Ishikawa (cell line): ENCODE measurements around the gene RRAS2.

Experiments used
- EP300 ChIP-seq: IDR thresholded peaks from 2 replicates; pipeline ENCODE4 v1.6.1; 2012; ENCODE audit warnings: borderline replicate concordance
- FOXM1 ChIP-seq: IDR thresholded peaks from 2 replicates; pipeline ENCODE4 v1.6.1; 2012; ENCODE audit warnings: low read depth, borderline replicate concordance
- NFIC ChIP-seq: IDR thresholded peaks from 2 replicates; pipeline ENCODE4 v1.6.1; 2012
- TAF1 ChIP-seq: IDR thresholded peaks from 2 replicates; pipeline ENCODE4 v1.6.1; 2012; ENCODE audit warnings: low read depth, mild to moderate bottlenecking
- TF ChIP-seq, protein P1 (sequence below): IDR thresholded peaks from 2 replicates; pipeline ENCODE4 v1.6.1; 2012; ENCODE audit warnings: low read depth, mild to moderate bottlenecking
- TF ChIP-seq, protein P2 (sequence below): IDR thresholded peaks from 2 replicates; pipeline ENCODE4 v1.6.1; 2012

DNA sequence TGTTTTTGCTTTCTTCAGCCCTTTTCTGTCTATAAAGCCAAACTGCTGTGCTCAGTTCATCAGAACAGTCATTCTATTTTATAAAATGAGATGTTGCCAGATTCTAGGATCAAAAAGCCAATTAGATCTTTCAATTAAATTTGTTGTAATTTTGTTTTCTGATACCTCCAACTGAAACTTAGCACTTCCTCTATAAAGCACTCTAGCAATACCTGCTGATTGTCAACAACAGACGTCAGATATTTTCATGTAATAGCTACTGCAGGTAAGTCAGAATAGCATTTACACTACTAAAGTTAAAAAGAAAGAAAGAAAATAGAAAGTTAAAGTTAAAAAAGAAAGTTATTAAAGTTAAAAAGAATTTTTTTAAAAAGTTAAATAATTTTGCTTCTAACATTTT is 19.6 kb downstream of the RRAS2 start:
- TF ChIP-seq FOXM1 (no peak), TAF1 (no peak), EP300 (no peak), NFIC (no peak)
- TF ChIP-seq, protein P1, sequence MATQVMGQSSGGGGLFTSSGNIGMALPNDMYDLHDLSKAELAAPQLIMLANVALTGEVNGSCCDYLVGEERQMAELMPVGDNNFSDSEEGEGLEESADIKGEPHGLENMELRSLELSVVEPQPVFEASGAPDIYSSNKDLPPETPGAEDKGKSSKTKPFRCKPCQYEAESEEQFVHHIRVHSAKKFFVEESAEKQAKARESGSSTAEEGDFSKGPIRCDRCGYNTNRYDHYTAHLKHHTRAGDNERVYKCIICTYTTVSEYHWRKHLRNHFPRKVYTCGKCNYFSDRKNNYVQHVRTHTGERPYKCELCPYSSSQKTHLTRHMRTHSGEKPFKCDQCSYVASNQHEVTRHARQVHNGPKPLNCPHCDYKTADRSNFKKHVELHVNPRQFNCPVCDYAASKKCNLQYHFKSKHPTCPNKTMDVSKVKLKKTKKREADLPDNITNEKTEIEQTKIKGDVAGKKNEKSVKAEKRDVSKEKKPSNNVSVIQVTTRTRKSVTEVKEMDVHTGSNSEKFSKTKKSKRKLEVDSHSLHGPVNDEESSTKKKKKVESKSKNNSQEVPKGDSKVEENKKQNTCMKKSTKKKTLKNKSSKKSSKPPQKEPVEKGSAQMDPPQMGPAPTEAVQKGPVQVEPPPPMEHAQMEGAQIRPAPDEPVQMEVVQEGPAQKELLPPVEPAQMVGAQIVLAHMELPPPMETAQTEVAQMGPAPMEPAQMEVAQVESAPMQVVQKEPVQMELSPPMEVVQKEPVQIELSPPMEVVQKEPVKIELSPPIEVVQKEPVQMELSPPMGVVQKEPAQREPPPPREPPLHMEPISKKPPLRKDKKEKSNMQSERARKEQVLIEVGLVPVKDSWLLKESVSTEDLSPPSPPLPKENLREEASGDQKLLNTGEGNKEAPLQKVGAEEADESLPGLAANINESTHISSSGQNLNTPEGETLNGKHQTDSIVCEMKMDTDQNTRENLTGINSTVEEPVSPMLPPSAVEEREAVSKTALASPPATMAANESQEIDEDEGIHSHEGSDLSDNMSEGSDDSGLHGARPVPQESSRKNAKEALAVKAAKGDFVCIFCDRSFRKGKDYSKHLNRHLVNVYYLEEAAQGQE, result no peak
- TF ChIP-seq, protein P2, sequence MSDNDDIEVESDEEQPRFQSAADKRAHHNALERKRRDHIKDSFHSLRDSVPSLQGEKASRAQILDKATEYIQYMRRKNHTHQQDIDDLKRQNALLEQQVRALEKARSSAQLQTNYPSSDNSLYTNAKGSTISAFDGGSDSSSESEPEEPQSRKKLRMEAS, result no peak
